Adrenal gland (tissue), 12 donors: ENCODE results near the gene NEURL4. TPM values are rescaled to one million over a fixed set of nuclear protein-coding genes. Genes with fewer than 3 reads are reported as not detected.

Source experiments
- DNase-seq, 7 donors: peaks; one replicate each; pipeline ENCODE4 v3.0.0-alpha.2; 2019 to 2020
- H3K27ac ChIP-seq, 5 donors: fragments of 200-600 bp; sonication (generic) in 4 of 5; 1 replicate in 3 of 5; 2 replicates in 2 of 5; pipeline versions ENCODE4 v1.5.1 to v1.8.0; 2016 to 2020; ENCODE audit warnings: mild to moderate bottlenecking in 1 of 5
- H3K27me3 ChIP-seq: fragments of 200-600 bp; 2 replicates; pipeline ENCODE4 v1.8.0; 2021
- H3K36me3 ChIP-seq, 2 donors: fragments of 200-600 bp; replicated peaks in 1 of 2; 1 replicate in 1 of 2; 2 replicates in 1 of 2; pipeline versions ENCODE4 v1.5.1 to v1.8.0; 2018 to 2022
- H3K4me1 ChIP-seq, 2 donors: fragments of 200-600 bp; replicated peaks in 1 of 2; 1 replicate in 1 of 2; 2 replicates in 1 of 2; pipeline versions ENCODE4 v1.5.1 to v1.8.0; 2018 to 2021
- H3K4me3 ChIP-seq, 4 donors: fragments of 200-600 bp; sonication (generic) in 3 of 4; one replicate each; pipeline ENCODE4 v1.5.1; 2016 to 2018
- H3K9me3 ChIP-seq, 3 donors: fragments of 200-600 bp; sonication (generic) in 1 of 3; replicated peaks in 1 of 3; 1 replicate in 2 of 3; 2 replicates in 1 of 3; pipeline versions ENCODE4 v1.5.1 to v1.8.0; 2016 to 2021
- CTCF ChIP-seq, 6 experiments: fragments of 450-650 bp in 4 of 6; fragments of 200-600 bp in 2 of 6; sonication (generic) in 1 of 6; IDR thresholded peaks; 1 replicate in 5 of 6; 2 replicates in 1 of 6; pipeline versions ENCODE4 v1.5.1 to v1.8.0; 2016 to 2021; ENCODE audit warnings: antibody characterized with exemption in 6 of 6, mild to moderate bottlenecking in 2 of 6, moderate library complexity in 1 of 6
- POLR2A ChIP-seq, 2 donors: fragments of 450-650 bp; IDR thresholded peaks; one replicate each; pipeline ENCODE4 v1.6.1; 2017; ENCODE audit warnings: antibody characterized with exemption in 2 of 2, mild to moderate bottlenecking in 2 of 2, moderate library complexity in 1 of 2
- WGBS, 4 donors: extraction: QIAGEN DNeasy Blood & Tissue Kit in 2 of 4; methylation state at CpG; one replicate each; pipeline versions ENCODE4 v1.1.5 to v1.1.7; 2013 to 2017; 5-methylcytosine and 5-hydroxymethylcytosine counted together
- intact Hi-C, 2 donors: fragments of 100-400 bp; cut with DNase I; formaldehyde crosslinking; loops; one replicate each; pipeline versions ENCODE4 v1.14.1 to v1.15.0; 2022 to 2023
- polyA plus RNA-seq, 3 donors: library from polyadenylated mRNA; stranded (reverse); fragments of 200-250 nt in 2 of 3; fragments of 350-450 nt in 1 of 3; fragmentation: Illumina TruSeq in 1 of 3; extraction: RNeasy Lipid Tissue Mini Kit (QIAGEN cat#74804) in 1 of 3; gene quantifications; one replicate each; pipeline ENCODE4 v1.2.3, GENCODE V29; 2013 to 2014
- total RNA-seq, 9 donors: library from RNA; depleted of rRNA in 4 of 9; stranded (reverse); fragments of >200 nt in 4 of 9; fragments of 120-200 nt in 1 of 9; fragmentation: NEBNext Ultra II Directional in 1 of 9; extraction: Animal tissue kit (Norgen Biotek cat#: 25700) in 1 of 9; gene quantifications; one replicate each; pipeline versions ENCODE4 v1.1.0 to v1.2.4, GENCODE V29; 2013 to 2023
- donor health status: healthy with polysubstance abuse.
- donor health status: Bipolar disorder and iron deficiency.
- donor health status: DM: yes; HTN: yes; CAD: no.
- donor health status: DM: no; HTN: no; CAD: no.
- donor health status: DM: no; HTN: no; CAD: no.
- donor health status: DM: yes; HTN: yes; CAD: no.

NEURL4 gene
- total and polyA plus RNA-seq, 12 donors: 8.7 to 111 (median 25.9) TPM

GRCh38 chr17:7357381-7357780, 28.2 kb upstream of the NEURL4 start:
- H3K27ac ChIP-seq: no peak overlapping the region
- no peak for TF ChIP-seq POLR2A (IDR thresholded peaks at IDR 0.05)
- TF ChIP-seq CTCF (IDR thresholded peaks at IDR 0.05): no peak
- no peak overlapping the region for H3K4me3 ChIP-seq
- no peaks in the 10 kb centered on the region for H3K9me3 ChIP-seq
- no peaks in the 10 kb centered on the region for H3K36me3 ChIP-seq
- H3K4me1 ChIP-seq: peaks cover 5 to 8% of the 10 kb centered on the region in 2 donors
- no peaks in the 10 kb centered on the region for H3K27me3 ChIP-seq
- WGBS, 4 donors: 61 to 81% (median 70%) methylated on average over 2 of the region's 2 CpGs
- DNase-seq: no peak
- intact Hi-C loops: loop anchor here (2.0 to 10.0 kb wide), 4 partner anchors 75 to 207 kb away; partner anchors contain the start of genes SENP3 (in 1 of the 2), TMEM102 (in 1 of the 2) and TNFSF13 (in 1 of the 2)

DNA sequence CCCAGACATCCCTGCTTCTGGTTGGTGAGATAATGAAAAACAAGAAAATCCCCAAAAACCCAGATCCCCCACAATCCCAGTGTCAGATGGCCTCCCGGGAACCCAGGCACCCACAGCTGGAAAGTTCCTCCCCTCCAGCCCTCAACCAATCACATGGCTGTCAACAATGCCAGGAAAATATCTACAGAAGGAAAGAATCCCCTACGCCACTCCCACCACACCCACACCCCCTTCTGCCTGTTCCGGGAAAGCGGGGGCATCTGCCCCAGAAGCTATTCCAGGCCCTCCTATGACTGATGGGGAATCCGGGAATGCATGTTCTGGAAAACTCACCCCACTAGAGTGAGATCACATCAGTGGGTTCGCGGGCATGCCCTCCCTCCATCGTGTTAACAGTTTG, 27.6 kb upstream of the NEURL4 start:
- Histone ChIP-seq H3K27ac (no peak overlapping the region), H3K9me3 (no peaks in the 10 kb centered on the region), H3K36me3 (no peaks in the 10 kb centered on the region), H3K27me3 (no peaks in the 10 kb centered on the region), H3K4me1 (peaks cover 7 to 9% of the 10 kb centered on the region in 2 donors), H3K4me3 (no peak overlapping the region)
- WGBS, 4 donors: 62 to 71% (median 69%) methylated on average over 8 of the region's 8 CpGs
- intact Hi-C loops: loop anchor here (2.0 to 10.0 kb wide), 4 partner anchors 76 to 208 kb away; partner anchors contain the start of genes SENP3 (in 1 of the 2), TMEM102 (in 1 of the 2) and TNFSF13 (in 1 of the 2)
- DNase-seq: no peak
- TF ChIP-seq POLR2A (IDR thresholded peaks at IDR 0.05) (no peak), CTCF (IDR thresholded peaks at IDR 0.05) (no peak)

DNA sequence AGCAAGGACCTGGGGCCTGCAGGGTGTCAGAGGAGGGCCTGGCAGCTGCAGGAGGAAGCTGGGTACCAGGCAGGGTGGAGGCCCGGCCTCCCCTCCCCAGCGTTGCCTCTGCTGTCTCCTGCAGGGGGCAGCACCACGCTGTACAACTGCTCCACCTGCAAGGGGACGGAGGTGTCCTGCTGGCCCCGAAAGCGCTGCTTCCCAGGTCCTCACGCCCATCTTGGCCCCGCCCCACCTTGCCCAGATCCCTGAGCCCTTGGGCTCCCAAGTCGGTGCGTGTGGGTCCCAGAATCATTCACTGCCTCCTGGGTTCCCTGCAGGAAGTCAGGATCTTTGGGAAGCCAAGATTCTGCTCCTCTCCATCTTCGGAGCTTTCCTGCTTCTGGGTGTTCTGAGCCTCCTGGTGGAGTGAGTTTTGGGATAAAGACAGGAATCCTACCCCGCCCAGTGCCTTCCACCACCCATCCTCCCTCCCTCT, 27.0 kb upstream of the NEURL4 start:
- no peak for TF ChIP-seq POLR2A (IDR thresholded peaks at IDR 0.05)
- peak; percentile 82 to 94 (median 86) for TF ChIP-seq CTCF (IDR thresholded peaks at IDR 0.05)
- H3K9me3 ChIP-seq: no peaks in the 10 kb centered on the region
- H3K27me3 ChIP-seq: no peaks in the 10 kb centered on the region
- no peaks in the 10 kb centered on the region for H3K36me3 ChIP-seq
- intact Hi-C loops: loop anchor here (2.0 to 10.0 kb wide), 4 partner anchors 76 to 209 kb away; partner anchors contain the start of genes SENP3 (in 1 of the 2), TMEM102 (in 1 of the 2) and TNFSF13 (in 1 of the 2)
- WGBS, 4 donors: 9 to 50% (median 12%) methylated on average over 1 to 12 of the region's 12 CpGs
- peaks cover 7 to 9% of the 10 kb centered on the region in 2 donors for H3K4me1 ChIP-seq
- H3K27ac ChIP-seq: no peak overlapping the region
- peak; percentile 70 to 87 (median 82) for DNase-seq
- H3K4me3 ChIP-seq: no peak overlapping the region

DNA sequence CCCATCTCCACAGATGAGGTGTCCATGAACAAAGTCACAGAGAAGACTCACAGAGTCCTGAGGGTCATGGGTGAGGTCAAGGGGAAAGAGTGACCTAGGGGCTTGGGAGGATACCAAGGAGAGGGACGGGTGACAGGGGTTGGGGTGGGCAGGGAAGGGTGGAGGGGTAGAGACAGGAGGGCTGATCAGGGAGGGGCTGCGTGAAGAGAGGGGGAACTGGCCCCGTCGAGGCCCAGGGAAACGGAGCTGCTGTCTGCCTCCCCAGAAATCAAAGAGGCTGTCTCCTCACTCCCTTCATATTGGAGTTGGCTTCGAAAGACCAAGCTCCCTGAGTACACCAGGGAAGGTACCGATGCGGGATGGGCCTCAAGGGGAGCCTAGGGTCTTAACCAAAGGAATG, 26.4 kb upstream of the NEURL4 start:
- DNase-seq: peak in 1 of 7 donors; percentile 19
- 75 to 79% (median 77%) methylated on average over 7 to 8 of the region's 8 CpGs for WGBS, 4 donors
- H3K36me3 ChIP-seq: no peaks in the 10 kb centered on the region
- no peak overlapping the region for H3K4me3 ChIP-seq
- H3K27ac ChIP-seq: no peak overlapping the region
- H3K4me1 ChIP-seq: peaks cover 7 to 15% of the 10 kb centered on the region in 2 donors
- TF ChIP-seq POLR2A (IDR thresholded peaks at IDR 0.05): no peak
- TF ChIP-seq CTCF (IDR thresholded peaks at IDR 0.05): no peak
- no peaks in the 10 kb centered on the region for H3K9me3 ChIP-seq
- no peaks in the 10 kb centered on the region for H3K27me3 ChIP-seq
- intact Hi-C loops: loop anchor here (5.0 to 10.0 kb wide), 3 partner anchors 77 to 209 kb away; partner anchors contain the start of genes SENP3 (in 1 of the 2) and TNFSF13 (in 1 of the 2)
